ENCODE measurements around the gene DSTN.

- TF ChIP-seq EP300 (IDR thresholded peaks at IDR 0.05) (no peak), CTCF (IDR thresholded peaks at IDR 0.05) (no peak)
Measured at GRCh38 chr20:17593902-17594301, 24.0 kb downstream of the DSTN start.

Measured in gastroesophageal sphincter (tissue), 3 donors.